ENCODE data around the gene RNF183.

Gene RNF183

DNA sequence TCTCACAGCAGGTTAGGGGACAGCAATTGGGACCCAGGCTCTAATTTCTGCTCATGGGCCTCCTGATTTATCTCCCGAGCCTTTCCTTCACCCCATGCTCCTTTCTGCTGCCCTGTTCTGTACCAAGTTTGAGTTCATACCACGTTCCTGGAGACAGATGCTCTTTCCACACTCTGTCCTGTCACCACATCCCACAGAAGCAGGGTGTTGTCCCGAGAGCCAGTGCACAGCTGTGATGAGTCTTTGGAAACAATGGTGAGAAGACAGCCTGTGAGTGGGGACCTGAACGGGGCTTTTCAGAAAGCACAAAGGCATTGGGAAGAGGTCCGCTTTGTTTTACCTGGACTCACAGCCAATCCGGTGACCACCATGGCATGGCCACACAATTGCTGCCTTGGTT lies 19.5 kb upstream of the RNF183 start:
- Histone ChIP-seq H3K4me3 (ENCODE audit: low read length) (no peak overlapping the region), H3K4me2 (ENCODE audit: low read depth, low read length) (no peak overlapping the region), H3K9me3 (replicated peaks; ENCODE audit: insufficient read depth, low read length) (no peaks in the 10 kb centered on the region), H4K20me1 (ENCODE audit: insufficient read depth, low read length) (no peaks in the 10 kb centered on the region), H3K27ac (ENCODE audit: low read length) (no peak overlapping the region), H3K4me1 (ENCODE audit: low read length) (no peaks in the 10 kb centered on the region), H3K9ac (ENCODE audit: low read length) (no peak overlapping the region), H3K9me2 (replicated peaks; ENCODE audit: insufficient read depth, low read length) (no peaks in the 10 kb centered on the region), H2AFZ (ENCODE audit: low read length) (no peak overlapping the region), H3F3A (ENCODE audit: insufficient read depth, low read length) (no peaks in the 10 kb centered on the region), H3K27me3 (replicated peaks; ENCODE audit: insufficient read depth, low read length) (no peaks in the 10 kb centered on the region), H3K79me2 (ENCODE audit: low read length) (no peaks in the 10 kb centered on the region), H3K36me3 (replicated peaks; ENCODE audit: insufficient read depth, low read length) (no peaks in the 10 kb centered on the region)
- no peak for DNase-seq
- TF ChIP-seq EZH2phosphoT487 (IDR thresholded peaks at IDR 0.05; ENCODE audit: low read length) (no peak), EZH2 (optimal IDR thresholded peaks at IDR 0.05; ENCODE audit: low read depth, low read length) (no peak)
- TF ChIP-seq, protein P1, sequence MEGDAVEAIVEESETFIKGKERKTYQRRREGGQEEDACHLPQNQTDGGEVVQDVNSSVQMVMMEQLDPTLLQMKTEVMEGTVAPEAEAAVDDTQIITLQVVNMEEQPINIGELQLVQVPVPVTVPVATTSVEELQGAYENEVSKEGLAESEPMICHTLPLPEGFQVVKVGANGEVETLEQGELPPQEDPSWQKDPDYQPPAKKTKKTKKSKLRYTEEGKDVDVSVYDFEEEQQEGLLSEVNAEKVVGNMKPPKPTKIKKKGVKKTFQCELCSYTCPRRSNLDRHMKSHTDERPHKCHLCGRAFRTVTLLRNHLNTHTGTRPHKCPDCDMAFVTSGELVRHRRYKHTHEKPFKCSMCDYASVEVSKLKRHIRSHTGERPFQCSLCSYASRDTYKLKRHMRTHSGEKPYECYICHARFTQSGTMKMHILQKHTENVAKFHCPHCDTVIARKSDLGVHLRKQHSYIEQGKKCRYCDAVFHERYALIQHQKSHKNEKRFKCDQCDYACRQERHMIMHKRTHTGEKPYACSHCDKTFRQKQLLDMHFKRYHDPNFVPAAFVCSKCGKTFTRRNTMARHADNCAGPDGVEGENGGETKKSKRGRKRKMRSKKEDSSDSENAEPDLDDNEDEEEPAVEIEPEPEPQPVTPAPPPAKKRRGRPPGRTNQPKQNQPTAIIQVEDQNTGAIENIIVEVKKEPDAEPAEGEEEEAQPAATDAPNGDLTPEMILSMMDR (IDR thresholded peaks at IDR 0.05; ENCODE audit: low read length), result no peak

DNA sequence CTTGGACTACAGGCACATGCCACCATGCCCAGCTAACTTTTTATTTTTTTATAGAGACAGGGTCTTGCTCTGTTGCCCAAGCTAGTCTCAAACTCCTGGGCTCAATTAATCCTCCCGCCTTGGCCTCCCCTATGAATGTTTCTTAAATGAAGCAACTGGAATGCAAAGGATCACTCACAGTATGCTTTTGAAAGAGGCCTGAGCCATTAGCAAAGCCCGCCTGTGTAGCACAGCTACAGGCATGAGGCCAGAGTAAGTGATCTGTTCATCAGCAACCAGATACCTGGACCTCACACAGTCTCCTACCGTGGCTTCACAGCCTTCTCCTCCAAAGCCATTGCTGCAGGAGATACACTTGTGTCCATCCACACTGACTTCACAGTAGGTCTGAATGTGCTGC lies 16.9 kb upstream of the RNF183 start:
- no peaks in the 10 kb centered on the region for H3K27me3 ChIP-seq (replicated peaks; ENCODE audit: insufficient read depth, low read length)
- H3K79me2 ChIP-seq (ENCODE audit: low read length), result no peaks in the 10 kb centered on the region
- H3K36me3 ChIP-seq (replicated peaks; ENCODE audit: insufficient read depth, low read length), result no peaks in the 10 kb centered on the region
- H3K9ac ChIP-seq (ENCODE audit: low read length), result no peak overlapping the region
- H3K4me2 ChIP-seq (ENCODE audit: low read depth, low read length), result no peak overlapping the region
- H3K4me3 ChIP-seq (ENCODE audit: low read length), result no peak overlapping the region
- no peaks in the 10 kb centered on the region for H3K9me3 ChIP-seq (replicated peaks; ENCODE audit: insufficient read depth, low read length)
- no peak overlapping the region for H2AFZ ChIP-seq (ENCODE audit: low read length)
- H3F3A ChIP-seq (ENCODE audit: insufficient read depth, low read length), result no peaks in the 10 kb centered on the region
- TF ChIP-seq, protein P1 (IDR thresholded peaks at IDR 0.05; ENCODE audit: low read length), result no peak
- TF ChIP-seq EZH2 (optimal IDR thresholded peaks at IDR 0.05; ENCODE audit: low read depth, low read length), result no peak
- TF ChIP-seq EZH2phosphoT487 (IDR thresholded peaks at IDR 0.05; ENCODE audit: low read length), result no peak
- H4K20me1 ChIP-seq (ENCODE audit: insufficient read depth, low read length), result no peaks in the 10 kb centered on the region
- H3K4me1 ChIP-seq (ENCODE audit: low read length), result no peaks in the 10 kb centered on the region
- no peak overlapping the region for H3K27ac ChIP-seq (ENCODE audit: low read length)
- DNase-seq, result no peak
- H3K9me2 ChIP-seq (replicated peaks; ENCODE audit: insufficient read depth, low read length), result no peaks in the 10 kb centered on the region

DNA sequence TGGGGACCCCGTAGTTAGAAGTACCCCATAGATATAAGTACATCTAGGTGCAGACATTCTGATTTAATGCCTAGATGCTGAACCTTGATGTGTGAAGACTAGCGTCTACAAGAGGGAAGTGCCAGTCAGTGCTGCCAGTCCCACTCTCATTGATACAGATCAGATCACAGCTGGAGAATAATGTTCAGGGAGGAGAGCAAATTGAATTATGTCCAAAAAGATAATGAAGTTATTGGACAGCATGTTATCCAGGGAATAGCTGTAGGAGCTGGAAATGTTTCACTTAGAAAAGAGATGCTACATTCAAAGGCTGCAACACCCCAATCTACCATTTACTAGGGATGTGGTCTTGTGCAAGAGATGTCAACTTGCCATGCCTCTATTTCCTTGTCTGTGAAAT lies 15.9 kb upstream of the RNF183 start:
- no peak for DNase-seq
- Histone ChIP-seq H3K4me1 (ENCODE audit: low read length) (no peaks in the 10 kb centered on the region), H3K36me3 (replicated peaks; ENCODE audit: insufficient read depth, low read length) (no peaks in the 10 kb centered on the region), H3K27me3 (replicated peaks; ENCODE audit: insufficient read depth, low read length) (no peaks in the 10 kb centered on the region), H3F3A (ENCODE audit: insufficient read depth, low read length) (no peaks in the 10 kb centered on the region), H3K9me3 (replicated peaks; ENCODE audit: insufficient read depth, low read length) (no peaks in the 10 kb centered on the region), H3K4me2 (ENCODE audit: low read depth, low read length) (no peak overlapping the region), H3K9ac (ENCODE audit: low read length) (no peak overlapping the region), H3K79me2 (ENCODE audit: low read length) (no peaks in the 10 kb centered on the region), H3K27ac (ENCODE audit: low read length) (no peak overlapping the region), H3K9me2 (replicated peaks; ENCODE audit: insufficient read depth, low read length) (no peaks in the 10 kb centered on the region), H3K4me3 (ENCODE audit: low read length) (no peak overlapping the region), H2AFZ (ENCODE audit: low read length) (no peak overlapping the region), H4K20me1 (ENCODE audit: insufficient read depth, low read length) (no peaks in the 10 kb centered on the region)
- TF ChIP-seq EZH2phosphoT487 (IDR thresholded peaks at IDR 0.05; ENCODE audit: low read length) (no peak), EZH2 (optimal IDR thresholded peaks at IDR 0.05; ENCODE audit: low read depth, low read length) (no peak)
- TF ChIP-seq, protein P1 (IDR thresholded peaks at IDR 0.05; ENCODE audit: low read length), result no peak
